Measurements from ENCODE around the gene LHX5.

The LHX5 gene

GRCh38 chr12:113438523-113439300 is 33.0 kb downstream of the LHX5 start:
- no peak for DNase-seq

- DNase-seq = no peak
Observed at GRCh38 chr12:113437729-113438100, 34.0 kb downstream of the LHX5 start.

GRCh38 chr12:113436993-113437728 is 34.5 kb downstream of the LHX5 start:
- no peak for DNase-seq

GRCh38 chr12:113436586-113436985 is 35.1 kb downstream of the LHX5 start:
- no peak for DNase-seq

GRCh38 chr12:113435367-113435766 is 36.3 kb downstream of the LHX5 start:
- DNase-seq = no peak

GRCh38 chr12:113432986-113433385 is 38.7 kb downstream of the LHX5 start:
- no peak for DNase-seq

- DNase-seq = no peak
Observed at GRCh38 chr12:113428482-113428881, 43.2 kb downstream of the LHX5 start.

GRCh38 chr12:113427882-113428281 is 43.8 kb downstream of the LHX5 start:
- DNase-seq = no peak

- DNase-seq = no peak
Observed at GRCh38 chr12:113425960-113426453, 45.7 kb downstream of the LHX5 start.

GRCh38 chr12:113424915-113425823 is 46.5 kb downstream of the LHX5 start:
- DNase-seq = peak; percentile 37

GRCh38 chr12:113424456-113424855 is 47.2 kb downstream of the LHX5 start:
- DNase-seq = no peak

GRCh38 chr12:113422886-113423669 is 48.6 kb downstream of the LHX5 start:
- DNase-seq = no peak

- DNase-seq = peak; percentile 80
Observed at GRCh38 chr12:113422030-113422885, 49.4 kb downstream of the LHX5 start, which contains the start of gene SDSL. TSS of gene SDSL (plus strand) at chr12:113422380. CDS start at chr12:113427983, 5,603 bp downstream.

GRCh38 chr12:113420996-113421595 is 50.6 kb downstream of the LHX5 start:
- DNase-seq = no peak

- DNase-seq = no peak
Observed at GRCh38 chr12:113418213-113418879, 53.3 kb downstream of the LHX5 start.

GRCh38 chr12:113416091-113416754 is 55.4 kb downstream of the LHX5 start:
- DNase-seq = no peak

- DNase-seq = no peak
Observed at GRCh38 chr12:113414519-113415038, 57.1 kb downstream of the LHX5 start.

- peak; percentile 6 for DNase-seq
Observed at GRCh38 chr12:113413488-113413939, 58.2 kb downstream of the LHX5 start.
